MV-4-11 (cell line): ENCODE measurements around the gene NTHL1.

Source experiments
- DNase-seq: peaks from one replicate; lab custom pipeline; 2025; lab: John Stamatoyannopoulos, UW

The NTHL1 gene

DNA sequence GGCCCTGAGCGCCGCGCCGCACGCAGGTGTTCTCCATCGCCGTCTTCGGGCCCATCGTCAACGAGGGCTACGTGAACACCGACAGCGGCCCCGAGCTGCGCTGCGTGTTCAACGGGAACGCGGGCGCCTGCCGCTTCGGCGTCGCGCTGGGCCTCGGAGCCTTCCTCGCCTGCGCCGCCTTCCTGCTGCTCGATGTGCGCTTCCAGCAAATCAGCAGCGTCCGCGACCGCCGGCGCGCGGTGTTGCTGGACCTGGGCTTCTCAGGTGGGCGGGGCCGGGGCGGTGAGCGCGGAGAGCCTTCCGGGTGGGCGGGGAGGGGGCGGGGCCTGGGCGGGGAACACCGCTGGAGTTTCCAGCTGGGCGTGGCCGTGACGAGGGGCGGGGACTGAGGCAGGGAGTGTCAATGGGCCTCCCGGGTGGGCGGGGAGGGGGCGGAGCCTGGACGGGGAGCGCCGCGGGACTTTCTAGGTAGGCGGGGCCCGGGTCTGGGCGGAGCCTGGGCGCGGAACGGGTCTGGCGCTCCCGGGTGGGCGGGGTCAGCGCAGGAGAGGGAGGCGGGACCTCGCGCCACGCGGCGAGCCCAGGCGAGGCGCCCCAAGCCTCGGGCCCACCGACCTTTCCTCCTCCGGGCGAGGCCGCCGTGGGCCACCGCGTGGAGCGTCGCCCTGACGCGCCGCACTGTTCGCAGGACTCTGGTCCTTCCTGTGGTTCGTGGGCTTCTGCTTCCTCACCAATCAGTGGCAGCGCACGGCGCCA lies 55.5 kb downstream of the NTHL1 start:
- peak; percentile 82 for DNase-seq

DNA sequence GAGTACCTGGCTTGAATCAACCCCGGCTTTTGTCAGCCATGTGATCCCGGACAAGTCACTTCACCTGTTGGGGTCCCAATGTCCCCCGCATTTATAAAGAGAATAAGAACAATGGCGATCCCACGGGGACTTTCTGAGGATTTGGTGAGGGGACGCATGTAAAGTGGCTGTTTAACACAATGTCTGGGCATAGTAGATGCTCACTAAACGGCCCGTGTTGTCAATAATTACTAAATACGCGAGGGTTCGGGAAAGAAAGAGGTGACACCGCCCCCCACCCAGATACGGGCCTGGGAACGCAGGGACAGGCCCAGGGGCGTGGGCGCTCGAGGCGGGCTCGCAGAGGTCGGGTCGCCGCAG lies 56.1 kb downstream of the NTHL1 start:
- DNase-seq, result no peak

GRCh38 chr16:1991135-1991551 lies 56.5 kb downstream of the NTHL1 start:
- DNase-seq, result no peak

DNA sequence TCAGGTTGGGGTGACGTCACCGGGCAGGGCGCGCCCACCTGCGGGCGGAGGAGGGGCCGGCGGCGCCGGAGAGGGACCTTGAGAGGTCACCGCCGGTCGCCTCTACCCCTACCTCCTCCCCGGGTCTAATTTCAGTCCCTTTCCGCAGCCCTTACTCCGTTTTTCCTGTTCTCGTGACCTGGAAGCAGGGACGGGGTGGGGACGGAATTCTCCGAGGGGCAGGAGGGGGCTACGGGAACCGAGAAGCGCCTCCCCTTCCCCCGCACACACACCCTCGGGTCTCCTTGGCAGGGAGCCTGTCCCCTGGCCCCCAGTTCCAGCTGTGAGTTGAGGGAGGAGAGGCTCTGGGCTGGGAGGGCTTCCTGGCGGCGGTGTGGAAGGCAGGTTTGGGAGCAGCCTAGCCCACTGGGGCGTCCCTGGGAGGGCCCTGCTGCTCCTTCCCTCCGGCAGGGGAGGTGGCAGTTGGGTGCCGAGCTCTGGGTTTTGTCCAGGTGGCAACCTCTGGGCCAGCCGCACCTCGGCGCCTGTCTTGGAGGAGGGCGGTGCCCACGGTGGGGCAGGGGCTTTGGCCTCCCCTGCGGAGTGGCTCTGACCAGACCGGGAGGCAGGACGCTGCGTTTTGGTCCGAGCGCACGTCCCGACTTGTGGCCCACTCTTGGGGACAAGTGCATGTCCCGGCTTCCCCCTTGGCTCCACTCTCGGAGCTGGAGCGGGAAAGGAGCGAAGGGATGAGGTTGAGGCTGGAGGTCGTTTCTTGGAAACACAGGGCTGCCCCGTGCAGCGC lies 57.1 kb downstream of the NTHL1 start:
- no peak for DNase-seq

DNA sequence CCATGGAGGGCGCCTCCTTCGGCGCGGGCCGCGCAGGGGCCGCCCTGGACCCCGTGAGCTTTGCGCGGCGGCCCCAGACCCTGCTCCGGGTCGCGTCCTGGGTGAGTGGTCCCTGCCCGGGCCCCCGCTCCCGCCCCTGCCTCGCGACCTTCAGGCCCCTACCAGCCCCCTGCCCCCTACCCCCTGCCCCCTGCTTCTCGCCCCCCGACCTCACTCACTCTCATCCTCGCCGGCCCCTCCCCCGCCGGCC lies 57.6 kb downstream of the NTHL1 start:
- DNase-seq, result no peak
